MG63 (cell line): ENCODE results near the gene ABL2. TPM values are rescaled to one million over a fixed set of nuclear protein-coding genes. Genes with fewer than 3 reads are reported as not detected.
"Not testable (repeated sequence)": the region's sequence is repeated elsewhere in the genome, so short reads cannot be mapped to it uniquely, and the experiment has no call there.

Source experiments
- DNase-seq: peaks from one replicate; pipeline ENCODE4 v3.0.0-alpha.2; 2020
- H3K27me3 ChIP-seq: fragments of 250-450 bp; sonication (Bioruptor Pico); 2 replicates; pipeline ENCODE4 v1.5.1; 2020; ENCODE audit warnings: mild to moderate bottlenecking, moderate library complexity
- H3K36me3 ChIP-seq: fragments of 250-450 bp; sonication (Bioruptor Pico); 2 replicates; pipeline ENCODE4 v1.5.1; 2020; ENCODE audit warnings: mild to moderate bottlenecking, moderate library complexity
- H3K4me3 ChIP-seq: fragments of 250-450 bp; sonication (Bioruptor Pico); 2 replicates; pipeline ENCODE4 v1.5.1; 2020; ENCODE audit warnings: mild to moderate bottlenecking, moderate library complexity
- H3K9me3 ChIP-seq: fragments of 250-450 bp; sonication (Bioruptor Pico); 2 replicates; pipeline ENCODE4 v1.5.1; 2020; ENCODE audit warnings: mild to moderate bottlenecking, moderate library complexity
- total RNA-seq: library from RNA; depleted of rRNA; stranded (reverse); fragments of >200 nt; shearing (Covaris generic); gene quantifications from 2 replicates; pipeline ENCODE4 v1.2.3, GENCODE V29; 2014; ENCODE audit warnings: low replicate concordance

Gene ABL2
- total RNA-seq, 1 experiment from 2014 or later, result 31.3 TPM

GRCh38 chr1:179156708-179157107 lies 72.8 kb downstream of the ABL2 start:
- H3K36me3 ChIP-seq, result no peaks in the 10 kb centered on the region; the same call in 1 of the 2 replicates
- no peak for DNase-seq
- no peaks in the 10 kb centered on the region for H3K27me3 ChIP-seq
- no peak overlapping the region for H3K4me3 ChIP-seq
- no peaks in the 10 kb centered on the region for H3K9me3 ChIP-seq

DNA sequence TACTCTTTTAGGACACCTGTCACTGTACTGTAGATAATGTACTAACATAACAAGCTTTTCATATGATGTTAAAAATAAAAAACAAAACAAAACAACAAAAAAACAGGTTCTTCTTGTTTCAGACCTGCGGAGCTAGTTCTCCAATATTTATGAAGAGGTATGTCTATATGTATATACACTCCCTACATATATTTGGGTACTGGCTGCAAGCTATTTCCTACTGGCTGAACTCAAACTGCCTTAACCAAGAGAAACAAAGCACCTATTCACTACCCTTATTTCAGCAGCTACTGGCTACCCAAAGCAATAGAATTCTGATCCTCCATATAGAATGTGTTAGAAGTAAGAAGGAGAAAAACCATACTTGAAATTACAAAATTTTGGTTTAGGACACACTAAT lies 73.5 kb downstream of the ABL2 start:
- Histone ChIP-seq H3K27me3 (no peaks in the 10 kb centered on the region), H3K4me3 (no peak overlapping the region), H3K9me3 (no peaks in the 10 kb centered on the region), H3K36me3 (no peaks in the 10 kb centered on the region; the same call in 1 of the 2 replicates)
- no peak for DNase-seq

GRCh38 chr1:179155615-179156014 lies 73.9 kb downstream of the ABL2 start:
- Histone ChIP-seq H3K36me3 (no peaks in the 10 kb centered on the region; the same call in 1 of the 2 replicates), H3K9me3 (no peaks in the 10 kb centered on the region), H3K4me3 (no peak overlapping the region), H3K27me3 (no peaks in the 10 kb centered on the region)
- no peak for DNase-seq

DNA sequence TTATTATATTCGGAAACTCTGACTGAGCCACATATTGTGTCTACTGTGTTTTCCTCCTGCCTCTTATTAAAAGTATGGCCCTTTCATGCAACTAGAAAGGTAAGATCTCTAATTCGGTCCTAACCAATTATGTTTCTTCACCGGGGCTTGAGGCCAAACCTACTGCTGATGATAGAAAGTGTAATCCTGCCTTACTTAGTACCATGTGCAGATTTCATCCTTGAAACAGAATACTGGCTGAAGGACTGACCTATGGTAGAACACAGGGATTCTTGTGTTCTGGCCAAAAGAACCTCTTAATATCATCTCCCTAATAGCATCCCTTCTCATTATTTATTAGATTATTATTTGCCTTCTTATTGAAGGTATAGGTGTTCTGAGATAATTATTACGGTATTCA lies 75.0 kb downstream of the ABL2 start:
- no peaks in the 10 kb centered on the region for H3K27me3 ChIP-seq
- DNase-seq, result no peak
- H3K4me3 ChIP-seq, result no peak overlapping the region
- H3K9me3 ChIP-seq, result peaks cover 7% of the 10 kb centered on the region
- no peaks in the 10 kb centered on the region; the same call in 1 of the 2 replicates for H3K36me3 ChIP-seq

GRCh38 chr1:179153217-179153616 lies 76.3 kb downstream of the ABL2 start:
- no peaks in the 10 kb centered on the region for H3K27me3 ChIP-seq
- no peaks in the 10 kb centered on the region; the same call in none of the 2 replicates for H3K36me3 ChIP-seq
- DNase-seq, result peak; percentile 72
- H3K4me3 ChIP-seq, result no peak overlapping the region
- H3K9me3 ChIP-seq, result peaks cover 11% of the 10 kb centered on the region

- H3K27me3 ChIP-seq, result no peaks in the 10 kb centered on the region
- DNase-seq, result no peak
- no peaks in the 10 kb centered on the region; the same call in none of the 2 replicates for H3K36me3 ChIP-seq
- H3K4me3 ChIP-seq, result no peak overlapping the region
- peaks cover 11% of the 10 kb centered on the region for H3K9me3 ChIP-seq
Measured at GRCh38 chr1:179151908-179152682, 77.4 kb downstream of the ABL2 start.

- H3K9me3 ChIP-seq, result peaks cover 11% of the 10 kb centered on the region
- no peak for DNase-seq
- no peaks in the 10 kb centered on the region; the same call in 1 of the 2 replicates for H3K36me3 ChIP-seq
- no peaks in the 10 kb centered on the region for H3K27me3 ChIP-seq
- no peak overlapping the region for H3K4me3 ChIP-seq
Measured at GRCh38 chr1:179146911-179147310, 82.6 kb downstream of the ABL2 start.

- H3K36me3 ChIP-seq, result no peaks in the 10 kb centered on the region; the same call in 1 of the 2 replicates
- H3K27me3 ChIP-seq, result no peaks in the 10 kb centered on the region
- no peak for DNase-seq
- H3K4me3 ChIP-seq, result no peak overlapping the region
- H3K9me3 ChIP-seq, result peaks cover 11% of the 10 kb centered on the region
Measured at GRCh38 chr1:179146476-179146875, 83.0 kb downstream of the ABL2 start.

DNA sequence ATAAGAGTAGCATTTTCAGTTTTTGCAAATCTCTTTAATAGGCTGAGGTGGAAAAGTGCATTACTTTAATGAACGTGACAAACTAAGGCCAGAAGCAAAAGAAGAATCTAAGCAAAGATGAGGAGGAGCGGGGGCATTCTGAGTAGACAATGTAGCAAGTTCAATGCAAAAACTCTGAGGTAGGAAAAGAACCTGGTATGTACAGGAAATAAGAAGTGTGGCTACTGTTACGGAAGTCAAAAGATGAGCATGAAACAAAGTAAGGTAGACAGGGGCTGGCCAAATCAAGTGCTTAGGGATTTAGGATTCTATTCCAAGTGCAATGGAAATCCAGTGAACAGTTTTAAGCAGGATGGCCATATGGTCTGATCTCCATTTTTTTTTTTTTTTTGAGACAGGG lies 84.0 kb downstream of the ABL2 start:
- no peak for DNase-seq

DNA sequence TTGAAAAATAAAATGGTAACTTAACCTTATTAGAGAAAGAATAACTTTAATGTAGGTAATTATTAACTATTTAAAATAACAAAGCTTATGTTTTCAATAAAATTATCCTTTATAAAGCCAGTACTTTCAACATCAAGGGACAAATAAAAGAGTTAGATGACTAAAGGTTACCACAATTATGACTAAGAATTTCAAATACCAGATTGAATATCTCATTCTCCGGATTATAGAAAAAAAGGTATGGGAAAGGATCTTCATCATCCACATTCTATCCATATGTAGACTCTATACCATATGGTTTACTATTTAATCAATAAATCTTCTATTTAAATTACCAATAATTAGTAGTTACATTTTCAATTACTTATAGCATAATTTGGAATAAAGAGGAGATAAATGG lies 84.9 kb downstream of the ABL2 start:
- DNase-seq, result no peak
- Histone ChIP-seq H3K27me3 (no peaks in the 10 kb centered on the region), H3K9me3 (peaks cover 6% of the 10 kb centered on the region), H3K36me3 (peaks cover 12% of the 10 kb centered on the region), H3K4me3 (no peak overlapping the region)

More for the DNA sequence above, 84.0 kb downstream of the ABL2 start:
- Histone ChIP-seq H3K4me3 (no peak overlapping the region), H3K27me3 (no peaks in the 10 kb centered on the region), H3K9me3 (peaks cover 11% of the 10 kb centered on the region), H3K36me3 (peaks cover 3% of the 10 kb centered on the region)

GRCh38 chr1:179143322-179143721 lies 86.2 kb downstream of the ABL2 start:
- H3K9me3 ChIP-seq, result no peaks in the 10 kb centered on the region
- H3K27me3 ChIP-seq, result no peaks in the 10 kb centered on the region
- no peak for DNase-seq
- peaks cover 18% of the 10 kb centered on the region for H3K36me3 ChIP-seq
- peak overlapping the region; percentile 59 for H3K4me3 ChIP-seq

- Histone ChIP-seq H3K27me3 (no peaks in the 10 kb centered on the region), H3K9me3 (no peaks in the 10 kb centered on the region), H3K36me3 (peaks cover 23% of the 10 kb centered on the region), H3K4me3 (peak overlapping the region; percentile 59)
- peak; percentile 70 for DNase-seq
Measured at GRCh38 chr1:179142889-179143299, 86.6 kb downstream of the ABL2 start.

DNA sequence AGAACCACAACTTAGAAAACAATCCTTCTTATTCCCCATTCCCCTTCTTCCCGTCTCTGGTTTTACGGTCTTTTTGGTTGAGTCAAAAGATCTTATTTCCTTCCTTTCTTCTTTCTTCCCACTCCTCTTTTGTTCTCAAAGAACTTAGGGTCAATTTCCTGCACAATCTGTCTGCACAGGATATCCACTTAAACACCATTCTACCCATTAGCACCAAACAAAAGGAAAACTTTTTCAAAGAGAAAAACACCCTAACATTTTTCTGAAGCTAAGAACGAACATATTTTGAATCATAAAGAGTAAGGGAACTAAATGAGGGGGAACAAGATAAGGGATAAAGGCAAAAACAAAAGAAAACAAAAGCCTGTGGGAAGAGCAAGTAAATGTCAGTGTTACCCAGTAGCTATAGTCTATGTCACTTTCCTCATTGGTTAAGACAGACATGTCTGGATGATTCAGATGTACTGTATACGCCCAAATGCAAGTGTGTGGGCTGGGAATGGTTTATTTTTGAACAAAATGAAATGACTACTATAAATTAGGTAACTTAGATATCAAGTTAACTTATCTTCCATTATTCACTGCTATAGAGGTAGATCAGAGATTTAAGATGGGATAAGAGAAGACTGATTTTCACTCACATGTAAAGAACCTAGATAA lies 87.8 kb downstream of the ABL2 start:
- H3K4me3 ChIP-seq, result peak overlapping the region; percentile 59
- no peaks in the 10 kb centered on the region for H3K27me3 ChIP-seq
- no peaks in the 10 kb centered on the region for H3K9me3 ChIP-seq
- DNase-seq, result peak; percentile 28
- peaks cover 26% of the 10 kb centered on the region for H3K36me3 ChIP-seq

DNA sequence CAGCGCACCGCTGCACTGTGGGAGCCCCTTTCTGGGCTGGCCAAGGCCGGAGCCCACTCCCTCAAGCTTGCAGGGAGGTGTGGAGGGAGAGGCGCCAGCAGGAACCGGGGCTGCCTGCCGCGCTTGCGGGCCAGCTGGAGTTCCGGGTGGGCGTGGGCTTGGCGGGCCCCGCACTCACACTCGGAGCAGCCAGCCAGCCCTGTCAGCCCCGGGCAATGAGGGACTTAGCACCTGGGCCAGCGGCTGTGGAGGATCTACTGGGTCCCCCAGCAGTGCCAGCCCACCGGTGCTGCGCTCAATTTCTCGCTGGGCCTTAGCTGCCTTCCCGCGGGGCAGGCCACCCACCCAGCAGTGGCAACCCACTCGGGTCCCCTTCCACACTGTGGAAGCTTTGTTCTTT lies 90.7 kb downstream of the ABL2 start:
- DNase-seq, result peak; percentile 38
- H3K36me3 ChIP-seq, result peaks cover 31% of the 10 kb centered on the region
- not testable (repeated sequence) for H3K27me3 ChIP-seq, H3K9me3 ChIP-seq
- H3K4me3 ChIP-seq, result peak overlapping the region; percentile 17

DNA sequence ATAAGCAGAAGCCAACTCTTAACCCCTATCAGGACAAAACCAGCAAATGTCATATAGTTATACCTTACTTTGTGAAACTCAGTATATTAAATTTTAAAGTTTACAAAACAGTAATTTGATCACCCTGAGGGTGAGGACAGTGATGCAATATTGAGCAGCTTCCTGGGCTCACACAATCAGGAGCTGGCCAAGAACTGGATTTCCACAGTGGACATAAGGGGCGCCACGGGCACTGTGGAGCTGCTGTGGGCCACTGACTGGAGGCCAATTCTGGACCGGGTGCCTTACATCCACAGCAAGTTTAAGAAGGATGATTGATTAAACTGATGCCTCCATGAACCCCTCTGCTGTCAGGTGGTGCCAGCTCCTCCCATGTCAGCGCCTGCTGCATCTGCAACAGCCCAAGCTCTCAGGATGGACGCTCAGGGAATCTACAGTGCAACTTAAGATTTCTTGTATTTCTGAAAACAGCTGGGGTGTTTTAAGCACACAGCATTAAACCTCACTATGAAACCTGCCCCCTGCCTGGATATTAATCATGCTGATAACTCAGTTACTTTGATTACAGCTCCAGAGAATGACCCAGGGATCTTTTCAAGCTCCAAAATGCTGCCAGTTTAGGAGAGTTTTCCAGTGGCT lies 91.7 kb downstream of the ABL2 start:
- peaks cover 41% of the 10 kb centered on the region for H3K36me3 ChIP-seq
- no peak overlapping the region; the same call in 1 of the 2 replicates for H3K4me3 ChIP-seq
- no peaks in the 10 kb centered on the region for H3K9me3 ChIP-seq
- no peaks in the 10 kb centered on the region for H3K27me3 ChIP-seq
- peak; percentile 37 for DNase-seq

DNA sequence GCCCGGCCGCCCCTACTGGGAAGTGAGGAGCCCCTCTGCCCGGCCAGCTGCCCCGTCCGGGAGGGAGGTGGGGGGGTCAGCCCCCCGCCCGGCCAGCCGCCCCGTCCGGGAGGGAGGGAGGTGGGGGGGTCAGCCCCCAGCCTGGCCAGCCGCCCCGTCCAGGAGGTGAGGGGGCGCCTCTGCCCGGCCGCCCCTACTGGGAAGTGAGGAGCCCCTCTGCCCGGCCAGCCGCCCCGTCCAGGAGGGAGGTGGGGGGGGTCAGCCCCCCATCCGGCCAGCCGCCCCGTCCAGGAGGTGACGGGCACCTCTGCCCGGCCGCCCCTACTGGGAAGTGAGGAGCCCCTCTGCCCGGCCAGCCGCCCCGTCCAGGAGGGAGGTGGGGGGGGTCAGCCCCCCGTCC lies 93.8 kb downstream of the ABL2 start:
- H3K9me3 ChIP-seq, H3K4me3 ChIP-seq, DNase-seq, H3K27me3 ChIP-seq: not testable (repeated sequence)
- peaks cover 58% of the 10 kb centered on the region for H3K36me3 ChIP-seq

DNA sequence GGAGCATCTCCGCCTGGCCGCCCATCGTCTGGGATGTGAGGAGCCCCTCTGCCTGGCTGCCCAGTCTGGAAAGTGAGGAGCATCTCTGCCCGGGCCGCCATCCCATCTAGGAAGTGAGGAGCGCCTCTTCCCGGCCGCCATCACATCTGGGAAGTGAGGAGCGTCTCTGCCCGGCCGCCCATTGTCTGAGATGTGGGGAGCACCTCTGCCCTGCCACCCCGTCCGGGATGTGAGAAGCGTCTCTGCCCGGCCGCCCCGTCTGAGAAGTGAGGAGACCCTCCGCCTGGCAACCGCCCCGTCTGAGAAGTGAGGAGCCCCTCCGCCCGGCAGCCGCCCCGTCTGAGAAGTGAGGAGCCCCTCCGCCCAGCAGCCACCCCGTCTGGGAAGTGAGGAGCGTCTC lies 94.3 kb downstream of the ABL2 start:
- H3K9me3 ChIP-seq, H3K4me3 ChIP-seq, DNase-seq, H3K27me3 ChIP-seq: not testable (repeated sequence)
- peaks cover 58% of the 10 kb centered on the region for H3K36me3 ChIP-seq
